GM19395 (cell line): Measurements from ENCODE around the gene PSTPIP1.

ENCODE experiments used
- ATAC-seq: cut with Tn5 transposase; IDR thresholded peaks from one replicate; pipeline ENCODE4 v1.9.1; 2021; ENCODE audit warnings: mild to moderate bottlenecking, moderate library complexity; ENCODE audit not compliant: unreplicated experiment

The PSTPIP1 gene

GRCh38 chr15:76998663-76999285 is 3.8 kb downstream of the PSTPIP1 start:
- no peak for ATAC-seq

GRCh38 chr15:76999996-77000395 is 5.1 kb downstream of the PSTPIP1 start:
- no peak for ATAC-seq

GRCh38 chr15:77001351-77001750 is 6.4 kb downstream of the PSTPIP1 start:
- ATAC-seq = no peak

GRCh38 chr15:77001966-77002365 is 7.0 kb downstream of the PSTPIP1 start:
- ATAC-seq = no peak

- ATAC-seq = no peak
Measured at GRCh38 chr15:77002436-77002835, 7.5 kb downstream of the PSTPIP1 start.

- peak; percentile 78 for ATAC-seq
Measured at GRCh38 chr15:77002954-77003912, 8.3 kb downstream of the PSTPIP1 start.

GRCh38 chr15:77004189-77004588 is 9.3 kb downstream of the PSTPIP1 start:
- no peak for ATAC-seq

GRCh38 chr15:77009176-77009575 is 14.2 kb downstream of the PSTPIP1 start:
- ATAC-seq = no peak

GRCh38 chr15:77009646-77010311 is 14.9 kb downstream of the PSTPIP1 start:
- ATAC-seq = no peak

- ATAC-seq = no peak
Measured at GRCh38 chr15:77010312-77010686, 15.4 kb downstream of the PSTPIP1 start.

- no peak for ATAC-seq
Measured at GRCh38 chr15:77010857-77011256, 15.9 kb downstream of the PSTPIP1 start.

GRCh38 chr15:77012117-77012712 is 17.3 kb downstream of the PSTPIP1 start:
- no peak for ATAC-seq

- no peak for ATAC-seq
Measured at GRCh38 chr15:77012868-77013267, 17.9 kb downstream of the PSTPIP1 start.

- peak; percentile 60 for ATAC-seq
Measured at GRCh38 chr15:77013776-77014131, 18.8 kb downstream of the PSTPIP1 start.

- ATAC-seq = peak; percentile 56
Measured at GRCh38 chr15:77014132-77015081, 19.5 kb downstream of the PSTPIP1 start.

- ATAC-seq = no peak
Measured at GRCh38 chr15:77015646-77016320, 20.9 kb downstream of the PSTPIP1 start.

GRCh38 chr15:77016321-77016695 is 21.4 kb downstream of the PSTPIP1 start:
- no peak for ATAC-seq

- no peak for ATAC-seq
Measured at GRCh38 chr15:77017091-77017660, 22.2 kb downstream of the PSTPIP1 start.
